ENCODE data around the gene GUSB. TPM values are rescaled to one million over a fixed set of nuclear protein-coding genes. Genes with fewer than 3 reads are reported as not detected.

GUSB gene
- total RNA-seq, 1 experiment from 2014 or later = 36.5 TPM

GRCh38 chr7:65938336-65938895 is 43.6 kb downstream of the GUSB start:
- Mint-ChIP-seq H3K27me3 (ENCODE audit: unreplicated experiment) (no peaks in the 10 kb centered on the region), H3K9me3 (ENCODE audit: low read depth, unreplicated experiment) (no peaks in the 10 kb centered on the region), H3K27ac (ENCODE audit: unreplicated experiment) (peak overlapping the region; percentile 30), H3K4me3 (ENCODE audit: low read depth, unreplicated experiment) (no peak overlapping the region), H3K36me3 (ENCODE audit: insufficient read depth, unreplicated experiment) (no peaks in the 10 kb centered on the region), H3K4me1 (ENCODE audit: low read depth, unreplicated experiment) (no peaks in the 10 kb centered on the region)
- intact Hi-C loops (cut with micrococcal nuclease; ENCODE audit: unreplicated experiment) = no loop called here
- no peak for DNase-seq
- TF ChIP-seq CTCF (IDR thresholded peaks at IDR 0.05; ENCODE audit: unreplicated experiment) = no peak
- BruUV-seq (replicated peaks) = no TSS peak
- CTCF ChIA-PET = no interaction called here

GRCh38 chr7:65937296-65937695 is 44.7 kb downstream of the GUSB start:
- no peak for TF ChIP-seq CTCF (IDR thresholded peaks at IDR 0.05; ENCODE audit: unreplicated experiment)
- DNase-seq = no peak
- peaks cover under 1% of the 10 kb centered on the region for H3K4me1 Mint-ChIP-seq (ENCODE audit: low read depth, unreplicated experiment)
- no peak overlapping the region for H3K4me3 Mint-ChIP-seq (ENCODE audit: low read depth, unreplicated experiment)
- no peaks in the 10 kb centered on the region for H3K36me3 Mint-ChIP-seq (ENCODE audit: insufficient read depth, unreplicated experiment)
- CTCF ChIA-PET = no interaction called here
- H3K9me3 Mint-ChIP-seq (ENCODE audit: low read depth, unreplicated experiment) = no peaks in the 10 kb centered on the region
- no TSS peak for BruUV-seq (replicated peaks)
- intact Hi-C loops (cut with micrococcal nuclease; ENCODE audit: unreplicated experiment) = no loop called here
- no peaks in the 10 kb centered on the region for H3K27me3 Mint-ChIP-seq (ENCODE audit: unreplicated experiment)
- no peak overlapping the region for H3K27ac Mint-ChIP-seq (ENCODE audit: unreplicated experiment)

- CTCF ChIA-PET = no interaction called here
- Mint-ChIP-seq H3K27ac (ENCODE audit: unreplicated experiment) (no peak overlapping the region), H3K4me3 (ENCODE audit: low read depth, unreplicated experiment) (no peak overlapping the region), H3K36me3 (ENCODE audit: insufficient read depth, unreplicated experiment) (no peaks in the 10 kb centered on the region), H3K4me1 (ENCODE audit: low read depth, unreplicated experiment) (peaks cover 8% of the 10 kb centered on the region), H3K27me3 (ENCODE audit: unreplicated experiment) (no peaks in the 10 kb centered on the region), H3K9me3 (ENCODE audit: low read depth, unreplicated experiment) (peaks cover under 1% of the 10 kb centered on the region)
- DNase-seq = no peak
- BruUV-seq (replicated peaks) = no TSS peak
- intact Hi-C loops (cut with micrococcal nuclease; ENCODE audit: unreplicated experiment) = no loop called here
- no peak for TF ChIP-seq CTCF (IDR thresholded peaks at IDR 0.05; ENCODE audit: unreplicated experiment)
These were observed 50.3 kb downstream of the GUSB start for GRCh38 chr7:65931685-65932084.

GRCh38 chr7:65927489-65928448 is 54.2 kb downstream of the GUSB start:
- Mint-ChIP-seq H3K4me3 (ENCODE audit: low read depth, unreplicated experiment) (no peak overlapping the region), H3K9me3 (ENCODE audit: low read depth, unreplicated experiment) (peaks cover 2% of the 10 kb centered on the region), H3K27me3 (ENCODE audit: unreplicated experiment) (no peaks in the 10 kb centered on the region), H3K27ac (ENCODE audit: unreplicated experiment) (no peak overlapping the region), H3K4me1 (ENCODE audit: low read depth, unreplicated experiment) (peaks cover 8% of the 10 kb centered on the region), H3K36me3 (ENCODE audit: insufficient read depth, unreplicated experiment) (no peaks in the 10 kb centered on the region)
- intact Hi-C loops (cut with micrococcal nuclease; ENCODE audit: unreplicated experiment) = no loop called here
- no peak for DNase-seq
- no TSS peak for BruUV-seq (replicated peaks)
- CTCF ChIA-PET = no interaction called here
- TF ChIP-seq CTCF (IDR thresholded peaks at IDR 0.05; ENCODE audit: unreplicated experiment) = no peak
